HG02588 (cell line): Measurements from ENCODE around the gene ZNF516.

Experiments used
- ATAC-seq: cut with Tn5 transposase; IDR thresholded peaks from one replicate; pipeline ENCODE4 v1.9.1; 2021; ENCODE audit warnings: mild to moderate bottlenecking, moderate library complexity; ENCODE audit not compliant: unreplicated experiment

The ZNF516 gene

GRCh38 chr18:76384861-76385680 lies 110.0 kb downstream of the ZNF516 start:
- ATAC-seq = no peak

- no peak for ATAC-seq
Observed at GRCh38 chr18:76384114-76384790, 110.8 kb downstream of the ZNF516 start.

- ATAC-seq = no peak
Observed at GRCh38 chr18:76383636-76384035, 111.4 kb downstream of the ZNF516 start.

- ATAC-seq = no peak
Observed at GRCh38 chr18:76382275-76382674, 112.8 kb downstream of the ZNF516 start.

GRCh38 chr18:76380791-76381405 lies 114.1 kb downstream of the ZNF516 start:
- ATAC-seq = no peak

- no peak for ATAC-seq
Observed at GRCh38 chr18:76380127-76380729, 114.8 kb downstream of the ZNF516 start.

- no peak for ATAC-seq
Observed at GRCh38 chr18:76379226-76380126, 115.6 kb downstream of the ZNF516 start.

GRCh38 chr18:76378526-76379215 lies 116.4 kb downstream of the ZNF516 start:
- ATAC-seq = no peak

GRCh38 chr18:76377359-76377756 lies 117.7 kb downstream of the ZNF516 start:
- no peak for ATAC-seq

- ATAC-seq = no peak
Observed at GRCh38 chr18:76376668-76377358, 118.2 kb downstream of the ZNF516 start.

- no peak for ATAC-seq
Observed at GRCh38 chr18:76376225-76376624, 118.8 kb downstream of the ZNF516 start.

GRCh38 chr18:76374330-76375281 lies 120.4 kb downstream of the ZNF516 start:
- peak; percentile 68 for ATAC-seq

GRCh38 chr18:76373297-76373696 lies 121.7 kb downstream of the ZNF516 start:
- no peak for ATAC-seq

- ATAC-seq = no peak
Observed at GRCh38 chr18:76371301-76372203, 123.5 kb downstream of the ZNF516 start.

GRCh38 chr18:76370686-76371085 lies 124.4 kb downstream of the ZNF516 start:
- no peak for ATAC-seq

- no peak for ATAC-seq
Observed at GRCh38 chr18:76370201-76370600, 124.8 kb downstream of the ZNF516 start.

GRCh38 chr18:76369791-76370190 lies 125.3 kb downstream of the ZNF516 start:
- ATAC-seq = no peak
